Activated CD8-positive, alpha-beta T cell treated with anti-CD3 and anti-CD28 coated beads for 36 hours (primary cell): Measurements from ENCODE around the gene MED28. TPM values are rescaled to one million over a fixed set of nuclear protein-coding genes. Genes with fewer than 3 reads are reported as not detected.
A peak's percentile ranks its signal among the peaks of the same experiment; 100 is the strongest.

Experiments
- ATAC-seq: fragments of 200-7000 bp; cut with Tn5 transposase; one replicate; pipeline ENCODE4 v1.10.0; 2021; ENCODE audit warnings: mild to moderate bottlenecking, moderate library complexity
- CTCF ChIA-PET: fragments of 350-600 bp; sonication (Branson Sonifier 250); formaldehyde crosslinking; loops from one replicate; lab custom pipeline; 2021; ENCODE audit warnings: antibody characterized with exemption; lab: Charles Lee
- POLR2A ChIA-PET: fragments of 350-600 bp; sonication (Branson Sonifier 250); formaldehyde crosslinking; loops from one replicate; lab custom pipeline; 2021; ENCODE audit warnings: antibody characterized with exemption; lab: Charles Lee
- DNase-seq: peaks from one replicate; pipeline ENCODE4 v3.0.0-alpha.2; 2020
- H3K27ac Mint-ChIP-seq: one replicate; pipeline ENCODE4 v1.8.0; 2021; ENCODE audit warnings: mild to moderate bottlenecking, mixed read lengths
- H3K27me3 Mint-ChIP-seq: one replicate; pipeline ENCODE4 v1.8.0; 2021; ENCODE audit warnings: mixed read lengths
- H3K36me3 Mint-ChIP-seq: one replicate; pipeline ENCODE4 v1.8.0; 2021; ENCODE audit warnings: low read depth, mixed read lengths
- H3K4me1 Mint-ChIP-seq: one replicate; pipeline ENCODE4 v1.8.0; 2021; ENCODE audit warnings: low read depth, mixed read lengths
- H3K4me3 Mint-ChIP-seq: one replicate; pipeline ENCODE4 v1.8.0; 2021; ENCODE audit warnings: mild to moderate bottlenecking, moderate library complexity, mixed read lengths
- H3K9me3 Mint-ChIP-seq: one replicate; pipeline ENCODE4 v1.8.0; 2021; ENCODE audit warnings: mixed read lengths
- intact Hi-C: fragments of 100-400 bp; cut with micrococcal nuclease; formaldehyde crosslinking; loops from one replicate; pipeline ENCODE4 v1.10.0; 2022
- total RNA-seq, 2 experiments: library from RNA; stranded (reverse); gene quantifications; one replicate each; pipeline ENCODE4 v1.2.3, GENCODE V29; 2021
- TF ChIP-seq, protein P1 (sequence below): fragments of 200-600 bp; IDR thresholded peaks from one replicate; pipeline ENCODE4 v1.8.0; 2022; ENCODE audit warnings: antibody characterized with exemption, mild to moderate bottlenecking

MED28 gene
- total RNA-seq, 2 experiments from 2014 or later, result 56.3 to 60.8 TPM

DNA sequence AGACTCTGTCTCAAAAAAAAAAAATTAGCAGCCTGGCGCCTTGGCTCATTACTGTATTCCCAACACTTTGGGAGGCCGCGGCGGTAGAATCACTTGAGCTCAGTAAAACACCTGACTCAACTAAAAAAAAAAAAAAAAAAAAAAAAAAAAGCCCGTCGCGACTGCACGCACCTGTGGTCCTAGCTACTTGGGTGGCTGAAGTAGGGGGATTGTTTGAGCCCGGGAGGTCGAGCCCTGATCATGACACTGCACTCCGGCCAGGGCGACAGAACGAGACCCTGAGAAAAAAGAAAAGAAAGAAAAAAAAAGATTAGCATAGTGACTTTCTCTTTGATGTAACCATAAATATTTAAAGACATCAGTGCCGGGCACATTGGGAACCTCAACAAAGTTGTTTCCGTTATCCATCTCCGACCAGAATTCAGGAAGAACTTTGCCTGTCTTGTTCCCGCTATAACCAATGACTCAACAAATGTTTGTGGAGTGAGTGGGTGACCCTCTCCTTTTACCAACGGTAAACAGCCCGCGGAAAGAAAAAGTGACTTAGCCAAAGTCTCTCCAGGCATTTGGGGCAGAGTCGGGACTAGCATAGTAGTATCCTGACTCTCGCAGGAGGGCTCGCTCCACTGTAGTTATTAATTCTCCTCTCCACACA is 553 bp upstream of the MED28 start:
- ChIA-PET CTCF (interaction anchor here (0.7 to 1.9 kb wide), 5 partner anchors 22 to 195 kb away, joined by 3 to 5 read pairs (median 3); no protein-coding TSS in a partner anchor), POLR2A (interaction anchor here (0.8 to 3.7 kb wide), 10 partner anchors 9 to 196 kb away, joined by 3 to 24 read pairs (median 4); partner anchors contain the start of genes DCAF16 and NCAPG)
- Mint-ChIP-seq H3K9me3 (no peaks in the 10 kb centered on the region), H3K4me1 (peaks cover 28% of the 10 kb centered on the region), H3K27me3 (peaks cover 1% of the 10 kb centered on the region), H3K27ac (peak overlapping the region; percentile 98), H3K4me3 (peak overlapping the region; percentile 100), H3K36me3 (peaks cover 20% of the 10 kb centered on the region)
- intact Hi-C loops, result loop anchor here (1.0 kb wide), 1 partner anchor 36 kb away; no protein-coding TSS in a partner anchor
- DNase-seq, result peak; percentile 12
- TF ChIP-seq, protein P1, sequence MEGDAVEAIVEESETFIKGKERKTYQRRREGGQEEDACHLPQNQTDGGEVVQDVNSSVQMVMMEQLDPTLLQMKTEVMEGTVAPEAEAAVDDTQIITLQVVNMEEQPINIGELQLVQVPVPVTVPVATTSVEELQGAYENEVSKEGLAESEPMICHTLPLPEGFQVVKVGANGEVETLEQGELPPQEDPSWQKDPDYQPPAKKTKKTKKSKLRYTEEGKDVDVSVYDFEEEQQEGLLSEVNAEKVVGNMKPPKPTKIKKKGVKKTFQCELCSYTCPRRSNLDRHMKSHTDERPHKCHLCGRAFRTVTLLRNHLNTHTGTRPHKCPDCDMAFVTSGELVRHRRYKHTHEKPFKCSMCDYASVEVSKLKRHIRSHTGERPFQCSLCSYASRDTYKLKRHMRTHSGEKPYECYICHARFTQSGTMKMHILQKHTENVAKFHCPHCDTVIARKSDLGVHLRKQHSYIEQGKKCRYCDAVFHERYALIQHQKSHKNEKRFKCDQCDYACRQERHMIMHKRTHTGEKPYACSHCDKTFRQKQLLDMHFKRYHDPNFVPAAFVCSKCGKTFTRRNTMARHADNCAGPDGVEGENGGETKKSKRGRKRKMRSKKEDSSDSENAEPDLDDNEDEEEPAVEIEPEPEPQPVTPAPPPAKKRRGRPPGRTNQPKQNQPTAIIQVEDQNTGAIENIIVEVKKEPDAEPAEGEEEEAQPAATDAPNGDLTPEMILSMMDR, result no peak
- peak; percentile 63 for ATAC-seq

- intact Hi-C loops, result no loop called here
- peaks cover 31% of the 10 kb centered on the region for H3K36me3 Mint-ChIP-seq
- H3K27ac Mint-ChIP-seq, result peak overlapping the region; percentile 50
- POLR2A ChIA-PET, result interaction anchor here (0.6 to 3.7 kb wide), 5 partner anchors 11 to 39 kb away, joined by 3 to 13 read pairs (median 3); partner anchors contain the start of gene LAP3
- peaks cover 35% of the 10 kb centered on the region for H3K4me1 Mint-ChIP-seq
- H3K4me3 Mint-ChIP-seq, result peak overlapping the region; percentile 56
- DNase-seq, result no peak
- TF ChIP-seq, protein P1, result no peak
- CTCF ChIA-PET, result interaction anchor here (1.6 kb wide), 1 partner anchor 11 kb away, joined by 4 read pairs; no protein-coding TSS in a partner anchor
- ATAC-seq, result no peak
- peaks cover 1% of the 10 kb centered on the region for H3K27me3 Mint-ChIP-seq
- no peaks in the 10 kb centered on the region for H3K9me3 Mint-ChIP-seq
Measured at GRCh38 chr4:17616283-17616682, 1.8 kb downstream of the MED28 start.

GRCh38 chr4:17618926-17619325 is 4.5 kb downstream of the MED28 start:
- ChIA-PET CTCF (interaction anchor here (1.1 to 1.8 kb wide), 2 partner anchors 22 to 70 kb away, joined by 4 to 5 read pairs; no protein-coding TSS in a partner anchor), POLR2A (interaction anchor here (1.0 kb wide), 1 partner anchor 10 kb away, joined by 5 read pairs; no protein-coding TSS in a partner anchor)
- Mint-ChIP-seq H3K4me1 (peaks cover 39% of the 10 kb centered on the region), H3K36me3 (peaks cover 45% of the 10 kb centered on the region), H3K27ac (peak overlapping the region; percentile 83), H3K27me3 (peaks cover 1% of the 10 kb centered on the region), H3K9me3 (no peaks in the 10 kb centered on the region), H3K4me3 (no peak overlapping the region)
- DNase-seq (no peak), ATAC-seq (no peak)
- TF ChIP-seq, protein P1, result no peak
- intact Hi-C loops, result no loop called here

DNA sequence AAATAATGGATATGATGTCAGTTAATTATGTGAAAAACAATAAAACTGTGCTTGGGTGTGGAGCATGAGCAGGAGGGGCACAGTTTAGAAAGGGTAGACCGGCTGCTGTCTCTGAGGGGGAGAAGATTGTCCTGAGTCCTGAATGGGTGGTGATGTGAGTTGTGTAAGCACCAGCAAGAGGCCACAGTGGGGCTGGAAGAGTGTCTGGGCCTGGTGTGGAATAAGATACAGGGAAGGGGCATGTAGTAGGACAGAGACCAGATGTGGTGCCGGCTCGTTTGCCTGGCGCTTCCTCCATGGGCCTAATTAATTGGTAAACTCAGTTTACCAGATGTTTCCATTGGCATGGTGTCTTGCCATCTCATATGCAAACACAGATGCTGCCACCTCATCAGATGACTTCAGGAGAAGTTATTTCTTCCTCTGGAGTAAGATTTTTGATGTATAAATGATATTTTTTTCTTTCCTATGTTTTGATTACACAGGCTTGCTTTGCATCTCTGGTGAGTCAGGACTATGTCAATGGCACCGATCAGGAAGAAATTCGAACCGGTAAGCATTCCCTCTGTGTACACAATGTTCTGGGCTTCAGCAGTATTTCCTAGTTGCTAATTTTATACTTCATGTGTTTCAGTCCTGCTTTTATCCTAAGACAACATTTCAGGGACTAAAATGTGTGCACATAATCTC is 5.1 kb downstream of the MED28 start:
- Mint-ChIP-seq H3K36me3 (peaks cover 48% of the 10 kb centered on the region), H3K9me3 (no peaks in the 10 kb centered on the region), H3K4me1 (peaks cover 41% of the 10 kb centered on the region), H3K27ac (peak overlapping the region; percentile 83), H3K27me3 (no peaks in the 10 kb centered on the region), H3K4me3 (no peak overlapping the region)
- DNase-seq, result no peak
- ChIA-PET CTCF (interaction anchor here (1.1 to 1.8 kb wide), 2 partner anchors 21 to 71 kb away, joined by 4 to 5 read pairs; no protein-coding TSS in a partner anchor), POLR2A (no interaction called here)
- TF ChIP-seq, protein P1, result no peak
- intact Hi-C loops, result no loop called here
- ATAC-seq, result no peak
